GM19099 (cell line): Measurements from ENCODE around the gene NMU.

Experiments used
- POLR2A ChIP-seq: IDR thresholded peaks from 3 replicates; pipeline ENCODE4 v1.6.1; 2011; ENCODE audit warnings: low read depth; ENCODE audit not compliant: insufficient read length; ENCODE audit errors: extremely low read depth

NMU gene

DNA sequence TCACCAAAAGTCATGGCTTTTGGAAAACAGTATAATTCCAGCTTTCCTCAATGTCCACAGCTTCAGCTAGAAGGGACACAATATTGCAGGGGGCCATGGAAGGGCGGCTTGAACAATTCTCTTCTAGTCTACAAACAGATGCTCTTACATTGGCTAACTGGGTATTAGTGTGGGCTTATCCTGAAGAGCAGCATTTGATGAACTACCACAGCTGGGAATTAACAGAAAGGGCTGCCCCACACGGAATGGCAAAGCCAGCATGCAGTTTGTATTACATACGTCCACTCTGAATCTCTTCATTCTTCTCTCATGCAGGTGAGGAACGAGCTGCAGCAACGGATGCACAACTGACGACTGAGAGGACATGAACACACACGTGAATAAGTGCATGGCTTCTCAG is 31.1 kb downstream of the NMU start:
- TF ChIP-seq POLR2A = no peak

DNA sequence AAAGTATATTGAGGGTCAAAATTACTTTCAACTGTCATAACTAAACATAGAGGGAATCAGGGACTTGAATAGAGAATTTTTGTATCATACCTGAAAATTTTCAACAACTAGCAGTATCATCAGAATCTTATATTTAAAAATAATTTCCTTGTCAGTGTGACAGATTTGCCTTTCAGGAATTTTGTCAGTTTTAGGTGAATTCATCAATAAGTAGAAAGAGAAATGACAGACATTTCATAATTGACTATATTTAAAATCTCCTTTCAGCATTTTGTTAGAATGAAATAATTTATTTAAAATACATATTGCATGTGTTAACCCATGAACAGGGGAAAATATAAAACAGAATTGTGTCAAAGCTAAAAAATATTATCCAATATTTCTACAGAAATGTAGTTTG is 35.5 kb downstream of the NMU start:
- TF ChIP-seq POLR2A = no peak

DNA sequence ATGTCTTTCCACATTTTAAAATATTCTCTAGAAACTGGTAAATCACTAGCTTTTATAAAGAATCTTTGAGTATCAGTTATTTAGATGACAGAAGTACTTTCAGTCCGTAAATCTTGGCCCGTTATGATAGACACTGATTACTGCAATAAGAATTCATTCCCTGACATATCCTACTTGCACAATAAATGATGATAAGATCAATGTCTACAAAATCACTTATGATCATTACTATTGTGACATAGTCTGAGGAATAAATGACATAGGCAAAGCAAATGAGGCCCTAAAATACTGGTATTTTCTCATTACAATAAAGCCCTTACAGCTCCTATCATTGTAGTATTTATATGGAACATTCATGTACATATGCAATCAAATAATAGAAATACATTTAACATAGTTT is 37.5 kb downstream of the NMU start:
- TF ChIP-seq POLR2A = no peak

DNA sequence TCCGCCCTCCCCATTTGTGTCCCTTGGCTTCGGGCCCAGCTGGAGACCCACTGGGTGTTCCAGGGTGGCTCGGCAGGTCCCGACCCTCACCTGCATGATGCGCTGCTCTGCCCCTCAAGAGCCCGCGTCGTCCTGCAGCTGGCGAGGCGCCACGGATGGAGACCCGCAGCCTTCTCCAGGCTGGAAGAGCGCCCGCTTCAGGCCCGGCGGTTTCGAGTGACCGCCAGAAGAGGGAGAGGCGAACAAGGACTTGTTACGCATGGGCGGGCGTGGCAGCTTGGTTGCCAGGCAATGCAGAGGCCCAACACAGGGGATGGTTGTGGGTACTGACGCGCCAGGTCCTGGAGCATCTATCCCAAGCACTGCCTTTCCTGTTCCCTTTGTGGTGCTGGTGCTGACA is 44.1 kb downstream of the NMU start, which contains the start of gene PDCL2:
TSS of gene PDCL2 (minus strand) at position 232 of the 400 bp plus-strand sequence. CDS start at position 96, 136 bp downstream.
- TF ChIP-seq POLR2A = no peak

DNA sequence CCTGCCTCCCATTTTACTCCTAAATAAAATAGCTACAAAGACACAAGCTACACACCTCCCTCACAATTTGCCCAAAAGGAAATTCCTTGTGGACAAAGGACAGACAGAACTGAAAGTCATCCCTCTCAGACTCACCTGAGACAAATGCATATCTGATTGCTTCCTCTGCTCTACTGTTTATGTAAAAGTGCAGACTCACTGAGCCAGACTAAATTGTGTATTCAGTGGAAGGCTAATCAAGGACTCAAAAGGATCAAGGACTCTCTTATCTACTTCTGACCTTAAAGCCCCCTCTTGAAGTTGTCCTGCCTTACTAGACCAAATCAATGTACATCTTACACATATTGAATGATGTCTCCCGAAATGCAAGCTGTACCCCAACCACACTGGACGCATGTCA is 47.9 kb downstream of the NMU start:
- no peak for TF ChIP-seq POLR2A

DNA sequence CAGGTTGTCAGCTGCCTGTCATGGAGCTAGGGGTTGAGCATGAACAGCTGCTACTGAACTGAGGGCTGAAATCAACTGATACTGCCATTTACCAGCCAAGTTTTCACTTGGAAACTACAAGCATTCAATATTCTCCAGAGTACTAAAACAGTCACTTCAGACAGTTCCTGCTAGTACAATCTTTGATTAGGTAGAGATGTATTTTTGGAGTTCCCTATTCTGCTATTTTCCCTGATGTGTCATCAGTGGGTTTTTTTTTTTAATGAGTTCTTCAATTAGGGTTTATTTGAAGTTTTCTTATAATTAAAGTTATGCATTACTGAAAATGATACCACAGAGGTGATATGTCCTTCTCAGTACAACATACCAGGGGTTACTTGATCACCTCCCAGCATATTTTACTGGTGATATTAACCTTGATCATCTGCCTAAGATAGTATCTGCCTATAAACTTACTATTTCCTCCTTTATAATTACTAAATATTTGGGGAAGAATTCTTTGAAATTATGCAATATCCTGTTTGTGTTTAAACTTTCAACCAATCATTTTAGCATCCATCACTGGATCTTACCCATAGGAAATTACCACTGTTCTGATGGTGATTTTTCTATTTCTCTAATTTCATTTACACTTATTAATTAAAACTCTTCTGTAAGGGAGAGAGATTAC is 57.6 kb downstream of the NMU start:
- no peak for TF ChIP-seq POLR2A

DNA sequence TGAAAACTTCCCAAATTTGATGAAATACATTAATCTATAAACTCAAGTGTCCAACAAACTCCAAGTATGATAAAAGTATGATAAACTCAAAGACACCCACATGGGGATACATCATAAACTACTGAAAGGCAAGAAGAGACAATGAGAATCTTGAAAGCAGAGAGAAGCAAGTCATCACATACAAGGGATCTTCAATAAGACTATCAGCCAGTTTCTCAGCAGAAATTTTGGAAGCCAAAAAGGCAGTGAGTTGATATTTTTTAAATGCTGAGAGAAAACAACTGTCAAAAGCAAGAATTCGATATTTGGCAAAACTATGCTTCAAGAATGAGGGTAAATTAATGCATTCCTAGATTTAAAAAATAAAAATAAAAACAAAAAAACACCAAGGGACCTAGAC is 60.6 kb downstream of the NMU start:
- TF ChIP-seq POLR2A = no peak

DNA sequence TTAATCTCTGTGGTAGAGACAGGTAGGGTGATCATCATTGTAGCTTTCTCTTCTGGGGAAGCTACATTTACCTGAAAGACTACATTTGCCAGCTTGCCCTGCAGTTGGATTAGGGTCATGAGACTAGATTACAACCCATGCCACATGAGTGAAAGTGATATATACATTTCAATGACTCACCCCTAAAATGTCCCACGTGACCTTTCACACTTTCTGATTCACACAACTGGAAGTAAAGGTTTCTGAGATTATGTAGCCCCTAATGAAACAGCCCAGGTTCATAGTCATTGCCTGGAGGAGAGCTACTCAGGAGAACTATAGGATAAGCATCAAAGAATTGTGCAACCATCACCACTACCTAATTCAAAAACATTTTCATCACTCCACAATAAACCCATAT is 61.8 kb downstream of the NMU start:
- no peak for TF ChIP-seq POLR2A

DNA sequence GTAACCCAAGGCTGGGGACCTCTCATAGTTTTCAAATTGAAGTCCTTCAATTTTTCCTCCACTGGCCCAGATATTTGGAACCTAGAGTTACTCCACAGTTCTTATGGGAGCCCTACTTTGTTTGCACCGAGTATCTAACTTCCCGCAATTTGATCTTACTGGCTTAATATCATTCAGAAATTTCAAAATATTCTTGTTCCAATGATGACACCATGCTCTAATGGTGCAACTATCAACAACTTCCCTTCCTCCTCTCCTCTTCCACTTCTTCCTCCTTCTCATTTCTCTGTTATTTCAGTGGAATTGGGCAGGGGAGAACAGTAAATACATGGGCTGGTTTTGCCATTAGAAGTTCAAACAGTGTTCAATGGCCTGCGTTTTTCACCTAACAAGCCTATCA is 64.3 kb downstream of the NMU start:
- TF ChIP-seq POLR2A = no peak

DNA sequence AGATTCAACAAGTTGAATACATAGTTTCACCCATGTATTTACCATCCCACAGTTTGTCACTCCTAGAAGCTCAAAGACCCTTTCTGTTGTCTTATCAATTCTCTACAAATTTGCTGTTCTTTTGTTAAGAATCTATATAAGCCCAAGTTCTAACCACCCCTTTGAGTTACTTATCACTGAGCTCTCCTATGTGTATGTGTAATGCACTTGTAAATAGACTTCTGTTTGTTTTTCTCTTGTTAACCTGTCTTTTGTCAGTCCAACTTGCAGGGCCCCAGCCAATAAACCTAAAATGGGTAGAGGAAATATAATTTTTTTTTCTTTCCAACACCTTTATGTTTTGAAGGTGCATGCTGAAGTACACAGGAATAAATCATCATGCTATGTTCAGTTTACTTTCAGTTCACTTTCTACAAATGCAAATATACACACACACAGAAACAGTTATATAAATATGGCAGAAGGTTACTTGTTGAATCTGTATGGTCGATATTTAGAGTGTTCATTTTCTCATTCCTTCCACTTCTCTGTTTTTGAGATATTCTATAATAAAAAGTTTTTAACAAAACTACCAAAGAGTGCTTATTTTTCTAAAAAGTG is 67.1 kb downstream of the NMU start:
- no peak for TF ChIP-seq POLR2A

DNA sequence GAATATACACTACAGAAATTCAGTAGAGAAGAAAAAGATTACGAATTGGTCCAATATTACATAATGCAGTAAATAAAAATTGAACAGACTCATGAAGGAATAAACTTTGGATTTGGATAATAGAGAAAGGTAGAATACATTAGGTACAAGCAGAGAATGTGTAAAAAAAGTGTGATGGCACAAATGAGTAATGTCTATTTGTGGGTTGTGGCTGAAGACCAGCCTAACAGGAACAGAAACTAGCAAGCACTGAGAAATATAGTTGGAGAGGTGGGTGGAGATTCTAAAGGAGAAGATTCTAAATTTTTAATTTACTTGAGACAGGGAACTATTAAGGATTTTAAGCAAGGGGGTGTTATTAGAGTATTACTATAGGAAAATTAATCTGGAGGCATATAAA is 74.2 kb downstream of the NMU start:
- TF ChIP-seq POLR2A = no peak

DNA sequence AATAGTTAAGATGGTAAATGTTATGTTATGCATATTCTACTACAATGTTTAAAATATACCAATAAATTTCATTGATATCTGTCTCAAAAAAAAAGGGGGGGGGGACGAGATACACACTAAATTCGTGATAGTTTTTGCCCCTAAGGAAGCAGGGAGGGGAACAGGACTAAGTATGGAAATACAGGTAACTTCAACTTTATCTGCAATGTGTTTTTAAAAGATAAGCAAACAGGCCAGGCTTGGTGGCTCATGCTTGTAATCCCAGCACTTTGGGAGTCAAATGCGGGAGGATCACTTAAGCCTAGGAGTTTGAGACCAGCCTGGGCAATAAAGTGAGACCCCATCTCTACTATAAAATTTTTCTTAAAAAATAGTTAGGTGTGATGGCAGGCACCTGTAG is 76.0 kb downstream of the NMU start:
- no peak for TF ChIP-seq POLR2A

DNA sequence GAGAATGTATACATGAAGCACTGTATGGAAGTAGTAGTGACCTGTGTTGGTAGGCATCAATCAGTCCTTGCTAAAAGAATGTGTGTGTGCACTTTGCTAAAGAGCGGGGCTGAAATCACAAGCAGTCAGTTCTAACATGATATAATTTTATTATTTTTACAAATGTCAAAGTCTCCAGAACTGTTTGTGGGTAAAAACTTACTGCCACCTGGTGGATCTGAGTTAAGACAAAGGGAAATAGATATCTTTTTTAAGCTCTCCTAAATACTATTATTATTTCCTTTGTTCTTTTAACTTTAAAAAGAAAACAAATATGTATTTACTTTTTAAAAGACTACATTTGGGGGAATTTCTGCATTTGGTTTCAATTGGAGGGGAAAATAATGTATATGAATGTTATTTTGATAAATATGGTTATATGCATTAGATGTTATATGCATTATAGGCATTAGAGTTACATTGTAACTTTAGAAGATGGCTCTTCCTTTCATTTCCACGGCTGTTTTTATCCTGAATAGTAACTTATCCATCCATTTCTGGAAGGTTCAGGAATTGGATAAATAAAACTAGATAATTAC is 81.6 kb downstream of the NMU start:
- no peak for TF ChIP-seq POLR2A

DNA sequence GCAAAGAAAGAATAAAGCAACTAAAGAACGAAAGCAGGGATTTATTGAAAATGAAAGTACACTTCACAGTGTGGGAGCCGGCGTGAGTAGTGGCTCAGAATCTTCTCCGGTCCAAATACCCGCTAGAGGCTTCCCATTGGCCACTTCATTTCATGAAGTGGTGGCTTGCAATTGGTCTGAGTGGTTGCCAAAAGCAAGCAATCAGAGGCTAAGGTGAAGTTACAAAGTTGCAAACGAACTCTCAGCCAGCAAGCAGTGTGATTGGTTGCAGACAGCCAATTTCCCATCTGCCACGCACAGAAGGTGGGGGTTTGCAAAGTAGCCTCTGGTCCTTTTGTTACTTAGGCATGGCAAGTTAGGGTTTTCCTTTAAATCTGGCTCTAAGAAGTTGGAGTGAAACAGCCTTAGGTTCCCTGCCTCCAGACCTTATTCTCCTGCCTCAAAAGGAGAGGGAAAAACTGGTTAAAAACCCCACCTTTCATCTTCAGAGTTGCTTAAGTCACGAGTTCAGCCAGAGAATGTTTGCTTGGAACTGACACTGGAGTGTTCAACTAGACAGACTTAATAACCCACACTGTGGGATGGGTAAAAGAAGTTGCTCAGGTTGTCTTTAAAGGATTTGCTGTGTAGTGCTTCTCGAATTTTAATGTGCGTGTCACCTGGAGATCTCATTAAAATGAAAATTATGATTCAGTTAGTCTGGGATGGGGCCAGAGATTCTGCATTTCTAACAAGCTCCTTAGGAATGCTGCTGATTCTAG is 82.5 kb downstream of the NMU start:
- no peak for TF ChIP-seq POLR2A

DNA sequence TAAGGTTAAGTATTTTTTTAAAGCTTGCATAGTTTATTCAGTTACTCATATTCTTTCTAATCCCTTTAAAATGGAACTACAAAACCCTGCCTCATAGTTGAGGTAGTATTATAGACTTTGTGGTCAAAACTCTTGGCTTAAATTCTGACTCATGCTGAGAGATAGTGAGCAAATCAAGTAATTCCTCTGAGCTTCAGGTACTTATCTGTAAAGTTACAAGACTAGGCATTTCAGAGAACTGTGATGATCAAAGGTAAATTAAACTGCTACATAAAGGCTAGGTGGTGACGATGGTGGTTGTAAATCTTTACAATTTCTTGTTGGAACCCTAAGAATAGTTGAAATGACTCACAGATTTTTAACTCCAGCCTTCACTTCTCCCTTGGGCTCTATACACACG is 86.2 kb downstream of the NMU start:
- TF ChIP-seq POLR2A = no peak

DNA sequence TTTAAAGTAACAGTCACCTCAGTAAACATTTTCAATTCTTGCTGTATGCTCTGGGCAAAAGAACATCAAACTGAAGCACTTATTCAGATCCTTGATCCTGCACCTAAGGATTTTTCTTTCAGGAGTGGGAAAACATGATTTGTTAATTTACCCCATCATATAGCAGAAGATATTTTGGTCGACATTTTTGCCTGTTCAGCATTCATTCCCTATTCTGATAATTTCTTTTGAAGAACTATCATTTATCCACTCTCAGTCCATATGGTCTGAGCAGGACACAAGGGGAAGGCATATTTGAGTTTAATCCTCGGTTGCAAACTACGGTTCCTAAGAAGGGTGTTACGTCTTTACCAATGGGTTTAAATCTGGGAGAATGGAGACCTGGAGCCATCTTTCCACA is 88.2 kb downstream of the NMU start:
- no peak for TF ChIP-seq POLR2A
